ENCODE data around the gene ALDH1A3.

The ALDH1A3 gene

DNA sequence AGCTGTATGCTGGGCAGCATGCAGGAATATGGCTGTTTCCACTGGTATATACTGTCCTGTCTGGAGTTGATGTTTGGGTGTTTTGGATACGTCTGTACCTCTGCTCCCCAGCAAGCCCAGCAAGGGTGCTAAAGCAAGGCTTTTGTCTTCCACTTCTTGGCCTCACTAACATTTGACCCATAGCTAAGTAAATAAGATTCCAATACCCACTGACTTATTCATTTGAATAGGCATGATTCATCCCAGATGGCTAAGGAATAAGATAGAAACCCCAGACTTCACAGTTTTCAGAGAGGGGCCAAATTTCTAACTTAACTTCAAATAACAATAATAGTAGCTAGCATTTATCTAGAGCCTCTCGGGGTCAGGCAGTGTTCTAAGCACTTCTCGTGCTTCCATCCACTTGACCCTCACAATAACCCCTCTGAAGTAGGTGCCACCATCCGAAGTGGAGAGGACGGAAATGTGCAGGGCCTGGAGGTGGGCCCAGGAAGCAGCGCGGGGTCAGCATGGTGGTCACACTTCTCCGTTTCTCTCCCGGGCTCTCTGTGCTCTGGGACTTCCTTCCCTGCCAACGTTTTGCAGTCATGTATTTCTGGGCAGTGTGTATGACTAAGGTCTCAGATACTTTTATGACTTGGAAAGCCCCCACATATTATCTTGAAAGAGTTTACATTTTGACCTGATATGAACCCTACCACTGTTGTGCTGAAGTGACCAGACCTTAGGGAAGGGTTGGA lies 78.9 kb downstream of the ALDH1A3 start:
- DNase-seq = no peak

DNA sequence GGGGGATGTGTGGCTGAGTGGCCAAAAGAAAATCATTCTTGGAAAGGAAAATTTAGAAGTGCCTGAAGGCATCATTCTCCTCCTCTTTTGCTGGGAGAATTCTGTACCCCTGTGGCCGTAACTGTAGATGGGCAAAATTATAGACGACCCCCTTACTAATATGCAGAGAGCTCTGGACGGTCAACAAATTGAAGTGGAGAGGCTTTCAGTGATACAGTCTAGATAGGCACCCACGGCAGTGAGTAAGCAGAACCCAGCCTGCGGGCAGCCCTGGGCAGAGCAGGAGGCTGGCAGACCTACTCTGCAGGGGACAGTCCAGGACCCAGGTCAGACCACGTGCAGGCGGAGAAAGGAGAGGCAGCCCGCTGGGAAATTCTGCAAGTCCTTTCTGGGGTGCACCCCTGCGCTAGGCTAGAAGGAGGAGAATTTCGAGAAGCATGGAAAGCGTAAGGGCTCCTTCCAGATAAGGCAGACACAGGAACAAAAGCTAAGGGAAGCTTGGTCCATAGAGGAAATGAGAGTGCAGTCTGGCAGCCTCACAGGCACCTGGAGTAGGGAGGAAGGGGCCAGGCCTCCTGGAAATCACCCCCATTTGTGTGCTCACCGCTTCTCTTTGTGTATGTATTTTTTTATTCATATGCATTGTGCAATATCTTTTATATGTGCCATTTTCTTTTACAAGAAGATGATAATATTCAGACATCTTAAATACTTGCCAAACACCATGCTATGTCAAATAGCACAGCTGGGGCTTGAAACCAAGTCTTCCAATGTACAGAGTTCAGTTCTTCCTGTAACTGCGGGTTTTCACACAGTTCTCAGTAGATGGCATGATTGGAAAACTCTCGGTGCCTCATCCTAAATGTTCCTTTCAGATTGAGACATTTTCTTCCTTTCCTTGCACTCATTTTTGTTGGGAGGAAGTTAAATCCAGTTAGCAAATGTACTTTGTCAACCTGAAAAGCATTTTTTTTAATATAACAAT lies 79.7 kb downstream of the ALDH1A3 start:
- DNase-seq = no peak

All from NCI-H446 treated with DMSO at 0.1 percent for 48 hours (cell line).